Astrocyte (in vitro differentiated cells and primary cell): ENCODE data around the gene BCAS1. TPM values are rescaled to one million over a fixed set of nuclear protein-coding genes. Genes with fewer than 3 reads are reported as not detected.

Experiments used
- DNase-seq: peaks from one replicate; pipeline ENCODE4 v3.0.0-alpha.2; 2010; ENCODE audit warnings: low read depth
- FAIRE-seq: peaks from 2 replicates; lab custom pipeline; 2011; peaks lifted over from hg19 to GRCh38; lab: Jason Lieb, UNC
- H2AFZ ChIP-seq: 2 replicates; pipeline ENCODE4 v1.6.0; 2012; ENCODE audit warnings: low read depth, low read length, inconsistent platforms
- H3K27ac ChIP-seq: 2 replicates; pipeline ENCODE4 v1.5.1; 2011; ENCODE audit warnings: low read depth, low read length, inconsistent platforms
- H3K27me3 ChIP-seq: 2 replicates; pipeline ENCODE4 v1.6.0; 2011; ENCODE audit warnings: low read length, inconsistent platforms; ENCODE audit not compliant: insufficient read depth
- H3K36me3 ChIP-seq: 2 replicates; pipeline ENCODE4 v1.5.1; 2011; ENCODE audit warnings: low read length, inconsistent platforms; ENCODE audit not compliant: insufficient read depth
- H3K4me1 ChIP-seq: 2 replicates; pipeline ENCODE4 v1.5.1; 2011; ENCODE audit warnings: low read length, inconsistent platforms; ENCODE audit not compliant: insufficient read depth
- H3K4me2 ChIP-seq: 2 replicates; pipeline ENCODE4 v1.6.0; 2012; ENCODE audit warnings: low read length, inconsistent platforms
- H3K4me3 ChIP-seq: 2 replicates; pipeline ENCODE4 v1.5.1; 2011; ENCODE audit warnings: low read depth, mild to moderate bottlenecking, low read length, inconsistent platforms; ENCODE audit not compliant: insufficient read depth
- H3K79me2 ChIP-seq: 2 replicates; pipeline ENCODE4 v1.6.0; 2012; ENCODE audit warnings: mild to moderate bottlenecking, low read length, inconsistent platforms; ENCODE audit not compliant: insufficient read depth
- H3K9ac ChIP-seq: 2 replicates; pipeline ENCODE4 v1.6.0; 2012; ENCODE audit warnings: mild to moderate bottlenecking, low read length, inconsistent platforms
- H3K9me3 ChIP-seq: 2 replicates; pipeline ENCODE4 v1.5.1; 2012; ENCODE audit warnings: low read depth, mild to moderate bottlenecking, low read length, inconsistent platforms; ENCODE audit not compliant: insufficient read depth
- H4K20me1 ChIP-seq: 2 replicates; pipeline ENCODE4 v1.6.0; 2012; ENCODE audit warnings: low read length, inconsistent platforms; ENCODE audit not compliant: insufficient read depth
- H3K27ac Mint-ChIP-seq: one replicate; pipeline ENCODE4 v1.8.0; 2021; ENCODE audit warnings: mild to moderate bottlenecking, mixed read lengths; ENCODE audit not compliant: unreplicated experiment
- H3K27me3 Mint-ChIP-seq: one replicate; pipeline ENCODE4 v1.8.0; 2021; ENCODE audit warnings: low read depth, mixed read lengths; ENCODE audit not compliant: unreplicated experiment
- H3K36me3 Mint-ChIP-seq: one replicate; pipeline ENCODE4 v1.8.0; 2021; ENCODE audit warnings: low read depth, mixed read lengths; ENCODE audit not compliant: unreplicated experiment
- H3K4me1 Mint-ChIP-seq: one replicate; pipeline ENCODE4 v1.8.0; 2021; ENCODE audit warnings: low read depth, mixed read lengths; ENCODE audit not compliant: unreplicated experiment
- H3K4me3 Mint-ChIP-seq: one replicate; pipeline ENCODE4 v1.8.0; 2021; ENCODE audit warnings: mild to moderate bottlenecking, moderate library complexity, mixed read lengths; ENCODE audit not compliant: unreplicated experiment
- H3K9me3 Mint-ChIP-seq: one replicate; pipeline ENCODE4 v1.8.0; 2021; ENCODE audit warnings: mild to moderate bottlenecking, mixed read lengths; ENCODE audit not compliant: unreplicated experiment
- CTCF ChIP-seq: IDR thresholded peaks from 2 replicates; pipeline ENCODE4 v1.5.1; 2011; ENCODE audit warnings: low read depth, mild to moderate bottlenecking, inconsistent platforms, low read length, moderate library complexity; ENCODE audit not compliant: insufficient read depth
- EZH2 ChIP-seq: IDR thresholded peaks from 2 replicates; pipeline ENCODE4 v1.6.1; 2012; ENCODE audit warnings: mild to moderate bottlenecking, low read length, inconsistent platforms; ENCODE audit not compliant: insufficient read depth
- total RNA-seq: library from RNA; stranded (reverse); gene quantifications from 2 replicates; pipeline ENCODE4 v1.2.1, GENCODE V29; 2021

BCAS1 gene
- total RNA-seq, 1 donor from 2014 or later, result not detected

DNA sequence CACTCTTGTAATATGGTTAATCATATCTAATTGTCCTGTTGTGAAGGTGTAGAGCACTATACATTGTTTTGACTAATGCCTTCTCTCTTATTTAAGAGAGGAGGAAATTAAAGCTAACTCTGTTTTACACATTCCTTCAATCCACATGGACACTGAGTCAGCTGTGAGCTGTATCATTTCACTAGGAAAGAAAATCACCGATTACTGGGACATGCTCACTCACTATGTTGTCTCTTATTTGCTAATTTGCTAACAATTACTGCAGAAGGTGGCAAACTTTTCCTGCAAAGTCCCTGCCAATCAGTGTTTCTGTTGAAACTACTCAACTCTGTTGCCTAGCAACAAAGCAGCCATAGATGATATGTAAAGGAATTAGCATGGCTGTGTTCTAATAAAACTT is 98.2 kb downstream of the BCAS1 start:
- Mint-ChIP-seq H3K4me3 (no peak overlapping the region), H3K27ac (no peak overlapping the region), H3K4me1 (no peaks in the 10 kb centered on the region), H3K36me3 (no peaks in the 10 kb centered on the region), H3K9me3 (peaks cover 6% of the 10 kb centered on the region), H3K27me3 (no peaks in the 10 kb centered on the region)
- Histone ChIP-seq H2AFZ (no peak overlapping the region), H3K36me3 (no peaks in the 10 kb centered on the region), H3K4me2 (no peak overlapping the region), H3K9ac (no peak overlapping the region), H3K27ac (no peak overlapping the region), H3K9me3 (no peaks in the 10 kb centered on the region), H3K27me3 (no peaks in the 10 kb centered on the region), H4K20me1 (no peaks in the 10 kb centered on the region), H3K4me3 (no peak overlapping the region), H3K79me2 (no peaks in the 10 kb centered on the region), H3K4me1 (no peaks in the 10 kb centered on the region)
- DNase-seq, result no peak
- TF ChIP-seq EZH2, result no peak
- TF ChIP-seq CTCF, result no peak
- FAIRE-seq, result no peak

GRCh38 chr20:53971096-53971683 is 99.2 kb downstream of the BCAS1 start:
- Histone ChIP-seq H3K4me2 (no peak overlapping the region), H3K36me3 (no peaks in the 10 kb centered on the region), H3K4me1 (no peaks in the 10 kb centered on the region), H3K9ac (no peak overlapping the region), H4K20me1 (no peaks in the 10 kb centered on the region), H3K4me3 (no peak overlapping the region), H3K9me3 (no peaks in the 10 kb centered on the region), H3K79me2 (no peaks in the 10 kb centered on the region), H3K27ac (no peak overlapping the region), H3K27me3 (no peaks in the 10 kb centered on the region), H2AFZ (no peak overlapping the region)
- FAIRE-seq (no peak), DNase-seq (no peak)
- TF ChIP-seq EZH2 (no peak), CTCF (no peak)
- no peaks in the 10 kb centered on the region for H3K36me3 Mint-ChIP-seq
- no peak overlapping the region for H3K27ac Mint-ChIP-seq
- no peak overlapping the region for H3K4me3 Mint-ChIP-seq
- peaks cover 6% of the 10 kb centered on the region for H3K9me3 Mint-ChIP-seq
- no peaks in the 10 kb centered on the region for H3K4me1 Mint-ChIP-seq
- H3K27me3 Mint-ChIP-seq, result no peaks in the 10 kb centered on the region

- FAIRE-seq (no peak), DNase-seq (no peak)
- H3K9ac ChIP-seq, result no peak overlapping the region
- no peaks in the 10 kb centered on the region for H3K4me1 Mint-ChIP-seq
- H2AFZ ChIP-seq, result no peak overlapping the region
- H3K36me3 ChIP-seq, result no peaks in the 10 kb centered on the region
- no peak overlapping the region for H3K4me2 ChIP-seq
- no peak overlapping the region for H3K4me3 Mint-ChIP-seq
- H4K20me1 ChIP-seq, result no peaks in the 10 kb centered on the region
- H3K9me3 Mint-ChIP-seq, result peaks cover 6% of the 10 kb centered on the region
- no peaks in the 10 kb centered on the region for H3K4me1 ChIP-seq
- H3K4me3 ChIP-seq, result no peak overlapping the region
- no peaks in the 10 kb centered on the region for H3K79me2 ChIP-seq
- no peaks in the 10 kb centered on the region for H3K36me3 Mint-ChIP-seq
- TF ChIP-seq EZH2 (no peak), CTCF (no peak)
- H3K9me3 ChIP-seq, result no peaks in the 10 kb centered on the region
- H3K27ac Mint-ChIP-seq, result no peak overlapping the region
- H3K27ac ChIP-seq, result no peak overlapping the region
- no peaks in the 10 kb centered on the region for H3K27me3 Mint-ChIP-seq
- H3K27me3 ChIP-seq, result no peaks in the 10 kb centered on the region
Measured at GRCh38 chr20:53970232-53970631, 100.2 kb downstream of the BCAS1 start.
